Measurements from ENCODE around the gene CSGALNACT2.

DNA sequence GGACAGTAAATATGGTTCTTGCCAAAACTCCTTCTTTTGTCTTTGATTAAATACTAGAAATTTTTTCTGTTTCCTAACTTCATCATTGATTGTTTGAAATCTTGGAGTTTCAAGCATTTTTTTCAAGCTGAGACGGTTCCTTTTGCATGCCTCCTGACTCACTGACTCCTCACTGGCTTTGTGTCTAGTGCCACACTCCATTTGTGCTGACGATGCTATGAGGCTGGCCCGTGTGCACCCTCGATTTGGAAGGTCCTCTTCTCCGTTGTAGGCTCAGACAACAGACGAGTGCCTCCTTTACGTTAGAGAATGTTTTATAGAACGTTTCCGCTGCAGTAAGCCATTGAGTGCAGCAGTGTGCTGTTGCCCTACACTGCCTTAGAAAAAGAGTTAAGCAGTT is 10.8 kb upstream of the CSGALNACT2 start:
- TF ChIP-seq, protein P1, sequence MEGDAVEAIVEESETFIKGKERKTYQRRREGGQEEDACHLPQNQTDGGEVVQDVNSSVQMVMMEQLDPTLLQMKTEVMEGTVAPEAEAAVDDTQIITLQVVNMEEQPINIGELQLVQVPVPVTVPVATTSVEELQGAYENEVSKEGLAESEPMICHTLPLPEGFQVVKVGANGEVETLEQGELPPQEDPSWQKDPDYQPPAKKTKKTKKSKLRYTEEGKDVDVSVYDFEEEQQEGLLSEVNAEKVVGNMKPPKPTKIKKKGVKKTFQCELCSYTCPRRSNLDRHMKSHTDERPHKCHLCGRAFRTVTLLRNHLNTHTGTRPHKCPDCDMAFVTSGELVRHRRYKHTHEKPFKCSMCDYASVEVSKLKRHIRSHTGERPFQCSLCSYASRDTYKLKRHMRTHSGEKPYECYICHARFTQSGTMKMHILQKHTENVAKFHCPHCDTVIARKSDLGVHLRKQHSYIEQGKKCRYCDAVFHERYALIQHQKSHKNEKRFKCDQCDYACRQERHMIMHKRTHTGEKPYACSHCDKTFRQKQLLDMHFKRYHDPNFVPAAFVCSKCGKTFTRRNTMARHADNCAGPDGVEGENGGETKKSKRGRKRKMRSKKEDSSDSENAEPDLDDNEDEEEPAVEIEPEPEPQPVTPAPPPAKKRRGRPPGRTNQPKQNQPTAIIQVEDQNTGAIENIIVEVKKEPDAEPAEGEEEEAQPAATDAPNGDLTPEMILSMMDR (IDR thresholded peaks at IDR 0.05) = no peak
- TF ChIP-seq EP300 (IDR thresholded peaks at IDR 0.05) (no peak), POLR2A (IDR thresholded peaks at IDR 0.05) (no peak)
